ENCODE results near the gene FHOD3. TPM values are rescaled to one million over a fixed set of nuclear protein-coding genes. Genes with fewer than 3 reads are reported as not detected.

The FHOD3 gene
- total RNA-seq, 4 donors from 2014 or later: 24.1 to 51.4 (median 33.8) TPM

GRCh38 chr18:36783792-36784191 lies 486.3 kb downstream of the FHOD3 start:
- Histone ChIP-seq H3K36me3 (peaks cover 6 to 40% (median 15%) of the 10 kb centered on the region in 4 donors), H3K27ac (replicated peaks in 1 of 4) (no peak overlapping the region), H3K4me1 (peaks cover 12 to 15% (median 13%) of the 10 kb centered on the region in 4 donors), H3K27me3 (no peaks in the 10 kb centered on the region), H3K4me3 (no peak overlapping the region), H3K9me3 (no peaks in the 10 kb centered on the region)
- no peak for DNase-seq (ENCODE audit: extremely low spot score)
- intact Hi-C loops (cut with DNase I): no loop called here
- WGBS: 98% methylated on average over 5 of the region's 5 CpGs
- TF ChIP-seq POLR2AphosphoS5 (IDR thresholded peaks at IDR 0.05): no peak
- TF ChIP-seq CTCF (IDR thresholded peaks at IDR 0.05): no peak
- no peak for TF ChIP-seq POLR2A (IDR thresholded peaks at IDR 0.05; ENCODE audit: low read depth)
- no peak for TF ChIP-seq EP300 (IDR thresholded peaks at IDR 0.05)

GRCh38 chr18:36786686-36787085 lies 489.2 kb downstream of the FHOD3 start:
- no peak for DNase-seq (ENCODE audit: extremely low spot score)
- Histone ChIP-seq H3K27me3 (no peaks in the 10 kb centered on the region), H3K36me3 (peaks cover 0 to 33% (median 14%) of the 10 kb centered on the region in 4 donors), H3K4me1 (peaks cover 12 to 15% (median 13%) of the 10 kb centered on the region in 4 donors), H3K9me3 (no peaks in the 10 kb centered on the region), H3K27ac (replicated peaks in 1 of 4) (peak overlapping the region; percentile 39 to 60 (median 50)), H3K4me3 (no peak overlapping the region)
- intact Hi-C loops (cut with DNase I): no loop called here
- TF ChIP-seq POLR2A (IDR thresholded peaks at IDR 0.05; ENCODE audit: low read depth): no peak
- TF ChIP-seq POLR2AphosphoS5 (IDR thresholded peaks at IDR 0.05): peak in 1 of 2 donors; percentile 59
- TF ChIP-seq EP300 (IDR thresholded peaks at IDR 0.05): no peak
- no peak for TF ChIP-seq CTCF (IDR thresholded peaks at IDR 0.05)
- WGBS: 77% methylated on average over 4 of the region's 4 CpGs

- Histone ChIP-seq H3K27ac (replicated peaks in 1 of 4) (no peak overlapping the region), H3K36me3 (peaks cover 14 to 75% (median 59%) of the 10 kb centered on the region in 4 donors), H3K27me3 (no peaks in the 10 kb centered on the region), H3K4me1 (no peaks in the 10 kb centered on the region), H3K9me3 (no peaks in the 10 kb centered on the region), H3K4me3 (no peak overlapping the region)
- intact Hi-C loops (cut with DNase I): no loop called here
- no peak for DNase-seq (ENCODE audit: extremely low spot score)
- WGBS: 96% methylated on average over 4 of the region's 4 CpGs
- TF ChIP-seq EP300 (IDR thresholded peaks at IDR 0.05) (no peak), POLR2AphosphoS5 (IDR thresholded peaks at IDR 0.05) (no peak), CTCF (IDR thresholded peaks at IDR 0.05) (no peak), POLR2A (IDR thresholded peaks at IDR 0.05; ENCODE audit: low read depth) (no peak)
Observed at GRCh38 chr18:36792634-36793283, 495.2 kb downstream of the FHOD3 start.

- intact Hi-C loops (cut with DNase I): no loop called here
- H3K27ac ChIP-seq (replicated peaks in 1 of 4): no peak overlapping the region
- no peaks in the 10 kb centered on the region for H3K9me3 ChIP-seq
- no peak for TF ChIP-seq POLR2A (IDR thresholded peaks at IDR 0.05; ENCODE audit: low read depth)
- no peak for DNase-seq (ENCODE audit: extremely low spot score)
- 86% methylated on average over 3 of the region's 3 CpGs for WGBS
- H3K27me3 ChIP-seq: no peaks in the 10 kb centered on the region
- no peak overlapping the region for H3K4me3 ChIP-seq
- no peaks in the 10 kb centered on the region for H3K4me1 ChIP-seq
- peaks cover 27 to 93% (median 72%) of the 10 kb centered on the region in 4 donors for H3K36me3 ChIP-seq
Observed at GRCh38 chr18:36798738-36799473, 501.4 kb downstream of the FHOD3 start.

GRCh38 chr18:36805105-36805504 lies 507.6 kb downstream of the FHOD3 start:
- no peak for TF ChIP-seq POLR2A (IDR thresholded peaks at IDR 0.05; ENCODE audit: low read depth)
- TF ChIP-seq POLR2AphosphoS5 (IDR thresholded peaks at IDR 0.05): no peak
- TF ChIP-seq EP300 (IDR thresholded peaks at IDR 0.05): no peak
- intact Hi-C loops (cut with DNase I): no loop called here

More at GRCh38 chr18:36805105-36805504, 507.6 kb downstream of the FHOD3 start:
- DNase-seq (ENCODE audit: extremely low spot score): no peak
- H3K4me3 ChIP-seq: no peak overlapping the region
- H3K27ac ChIP-seq (replicated peaks in 1 of 4): no peak overlapping the region
- 86% methylated on average over 2 of the region's 2 CpGs for WGBS
- H3K27me3 ChIP-seq: no peaks in the 10 kb centered on the region
- H3K4me1 ChIP-seq: peaks cover 0 to 7% (median 5%) of the 10 kb centered on the region in 4 donors
- H3K9me3 ChIP-seq: no peaks in the 10 kb centered on the region
- H3K36me3 ChIP-seq: peaks cover 13 to 77% (median 58%) of the 10 kb centered on the region in 4 donors

All from esophagus muscularis mucosa (tissue), 4 donors.